ENCODE measurements around the gene GCC2.

GCC2 gene

GRCh38 chr2:108448678-108449409, at the start of gene GCC2:
TSS of gene GCC2 (plus strand) at chr2:108449206. CDS start at chr2:108449275, 69 bp downstream.
- Mint-ChIP-seq H3K9me3 (no peaks in the 10 kb centered on the region), H3K27ac (peak within 1 kb of the TSS; percentile 93), H3K27me3 (no peaks in the 10 kb centered on the region), H3K36me3 (ENCODE audit: low read depth) (peaks cover 50% of the 10 kb centered on the region), H3K4me1 (ENCODE audit: low read depth) (peaks cover 41% of the 10 kb centered on the region), H3K4me3 (peak within 1 kb of the TSS; percentile 90)
- peak; percentile 98 for DNase-seq

- H3K27ac Mint-ChIP-seq = no peak overlapping the region
- no peak overlapping the region for H3K4me3 Mint-ChIP-seq
- H3K4me1 Mint-ChIP-seq (ENCODE audit: low read depth) = no peaks in the 10 kb centered on the region
- H3K27me3 Mint-ChIP-seq = peaks cover 6% of the 10 kb centered on the region
- H3K36me3 Mint-ChIP-seq (ENCODE audit: low read depth) = no peaks in the 10 kb centered on the region
- no peak for DNase-seq
- H3K9me3 Mint-ChIP-seq = peaks cover 24% of the 10 kb centered on the region
These were observed 49.5 kb upstream of the GCC2 start for GRCh38 chr2:108399479-108399878.

GRCh38 chr2:108401800-108402199, 47.2 kb upstream of the GCC2 start:
- H3K4me1 Mint-ChIP-seq (ENCODE audit: low read depth) = no peaks in the 10 kb centered on the region
- peaks cover 40% of the 10 kb centered on the region for H3K9me3 Mint-ChIP-seq
- DNase-seq = no peak
- H3K36me3 Mint-ChIP-seq (ENCODE audit: low read depth) = no peaks in the 10 kb centered on the region
- H3K27me3 Mint-ChIP-seq = peaks cover 6% of the 10 kb centered on the region
- no peak overlapping the region for H3K4me3 Mint-ChIP-seq
- H3K27ac Mint-ChIP-seq = no peak overlapping the region

- Mint-ChIP-seq H3K4me3 (no peak overlapping the region), H3K4me1 (ENCODE audit: low read depth) (no peaks in the 10 kb centered on the region), H3K36me3 (ENCODE audit: low read depth) (no peaks in the 10 kb centered on the region), H3K27me3 (peaks cover 11% of the 10 kb centered on the region), H3K27ac (no peak overlapping the region), H3K9me3 (peaks cover 36% of the 10 kb centered on the region)
- DNase-seq = no peak
These were observed 45.5 kb upstream of the GCC2 start for GRCh38 chr2:108403494-108403893.

GRCh38 chr2:108404784-108405397, 44.1 kb upstream of the GCC2 start:
- H3K4me3 Mint-ChIP-seq = no peak overlapping the region
- H3K36me3 Mint-ChIP-seq (ENCODE audit: low read depth) = no peaks in the 10 kb centered on the region
- DNase-seq = no peak
- H3K4me1 Mint-ChIP-seq (ENCODE audit: low read depth) = no peaks in the 10 kb centered on the region
- H3K9me3 Mint-ChIP-seq = peaks cover 25% of the 10 kb centered on the region
- H3K27ac Mint-ChIP-seq = no peak overlapping the region
- H3K27me3 Mint-ChIP-seq = peaks cover 12% of the 10 kb centered on the region

- peaks cover 19% of the 10 kb centered on the region for H3K9me3 Mint-ChIP-seq
- no peak overlapping the region for H3K27ac Mint-ChIP-seq
- no peak for DNase-seq
- H3K27me3 Mint-ChIP-seq = peaks cover 6% of the 10 kb centered on the region
- H3K4me1 Mint-ChIP-seq (ENCODE audit: low read depth) = no peaks in the 10 kb centered on the region
- H3K36me3 Mint-ChIP-seq (ENCODE audit: low read depth) = no peaks in the 10 kb centered on the region
- no peak overlapping the region for H3K4me3 Mint-ChIP-seq
These were observed 40.9 kb upstream of the GCC2 start for GRCh38 chr2:108407864-108408729.

GRCh38 chr2:108409768-108410167, 39.2 kb upstream of the GCC2 start:
- Mint-ChIP-seq H3K36me3 (ENCODE audit: low read depth) (no peaks in the 10 kb centered on the region), H3K27ac (no peak overlapping the region), H3K4me1 (ENCODE audit: low read depth) (no peaks in the 10 kb centered on the region), H3K4me3 (no peak overlapping the region), H3K27me3 (peaks cover 6% of the 10 kb centered on the region), H3K9me3 (peaks cover 13% of the 10 kb centered on the region)
- no peak for DNase-seq

GRCh38 chr2:108412995-108413710, 35.9 kb upstream of the GCC2 start:
- Mint-ChIP-seq H3K27me3 (peaks cover 3% of the 10 kb centered on the region), H3K36me3 (ENCODE audit: low read depth) (no peaks in the 10 kb centered on the region), H3K9me3 (no peaks in the 10 kb centered on the region), H3K4me1 (ENCODE audit: low read depth) (no peaks in the 10 kb centered on the region), H3K27ac (no peak overlapping the region), H3K4me3 (no peak overlapping the region)
- no peak for DNase-seq

GRCh38 chr2:108413711-108414095, 35.3 kb upstream of the GCC2 start:
- no peak overlapping the region for H3K27ac Mint-ChIP-seq
- H3K4me3 Mint-ChIP-seq = no peak overlapping the region
- no peak for DNase-seq
- H3K27me3 Mint-ChIP-seq = no peaks in the 10 kb centered on the region
- H3K36me3 Mint-ChIP-seq (ENCODE audit: low read depth) = no peaks in the 10 kb centered on the region
- no peaks in the 10 kb centered on the region for H3K9me3 Mint-ChIP-seq
- no peaks in the 10 kb centered on the region for H3K4me1 Mint-ChIP-seq (ENCODE audit: low read depth)

GRCh38 chr2:108414256-108414876, 34.6 kb upstream of the GCC2 start:
- no peak overlapping the region for H3K27ac Mint-ChIP-seq
- DNase-seq = no peak
- no peak overlapping the region for H3K4me3 Mint-ChIP-seq
- no peaks in the 10 kb centered on the region for H3K4me1 Mint-ChIP-seq (ENCODE audit: low read depth)
- no peaks in the 10 kb centered on the region for H3K27me3 Mint-ChIP-seq
- no peaks in the 10 kb centered on the region for H3K36me3 Mint-ChIP-seq (ENCODE audit: low read depth)
- H3K9me3 Mint-ChIP-seq = no peaks in the 10 kb centered on the region

- Mint-ChIP-seq H3K4me1 (ENCODE audit: low read depth) (no peaks in the 10 kb centered on the region), H3K36me3 (ENCODE audit: low read depth) (no peaks in the 10 kb centered on the region), H3K27ac (no peak overlapping the region), H3K9me3 (no peaks in the 10 kb centered on the region), H3K4me3 (no peak overlapping the region), H3K27me3 (no peaks in the 10 kb centered on the region)
- no peak for DNase-seq
These were observed 34.1 kb upstream of the GCC2 start for GRCh38 chr2:108414945-108415344.

GRCh38 chr2:108417254-108417653, 31.8 kb upstream of the GCC2 start:
- no peak overlapping the region for H3K4me3 Mint-ChIP-seq
- no peaks in the 10 kb centered on the region for H3K36me3 Mint-ChIP-seq (ENCODE audit: low read depth)
- no peaks in the 10 kb centered on the region for H3K4me1 Mint-ChIP-seq (ENCODE audit: low read depth)
- H3K27me3 Mint-ChIP-seq = no peaks in the 10 kb centered on the region
- no peak for DNase-seq
- H3K9me3 Mint-ChIP-seq = no peaks in the 10 kb centered on the region
- no peak overlapping the region for H3K27ac Mint-ChIP-seq

- no peak for DNase-seq
- H3K4me1 Mint-ChIP-seq (ENCODE audit: low read depth) = no peaks in the 10 kb centered on the region
- H3K9me3 Mint-ChIP-seq = no peaks in the 10 kb centered on the region
- H3K27ac Mint-ChIP-seq = no peak overlapping the region
- H3K4me3 Mint-ChIP-seq = no peak overlapping the region
- peaks cover 11% of the 10 kb centered on the region for H3K27me3 Mint-ChIP-seq
- H3K36me3 Mint-ChIP-seq (ENCODE audit: low read depth) = no peaks in the 10 kb centered on the region
These were observed 30.6 kb upstream of the GCC2 start for GRCh38 chr2:108418416-108418815.

GRCh38 chr2:108423067-108423466, 25.9 kb upstream of the GCC2 start:
- H3K4me3 Mint-ChIP-seq = no peak overlapping the region
- H3K9me3 Mint-ChIP-seq = no peaks in the 10 kb centered on the region
- no peak overlapping the region for H3K27ac Mint-ChIP-seq
- no peaks in the 10 kb centered on the region for H3K4me1 Mint-ChIP-seq (ENCODE audit: low read depth)
- DNase-seq = no peak
- no peaks in the 10 kb centered on the region for H3K36me3 Mint-ChIP-seq (ENCODE audit: low read depth)
- H3K27me3 Mint-ChIP-seq = peaks cover 24% of the 10 kb centered on the region
